ENCODE data around the gene TNNT1.
"Not testable (repeated sequence)": the region's sequence is repeated elsewhere in the genome, so short reads cannot be mapped to it uniquely, and the experiment has no call there.

TNNT1 gene

GRCh38 chr19:55174425-55175116 lies 25.6 kb upstream of the TNNT1 start:
- no peaks in the 10 kb centered on the region for H3K36me3 Mint-ChIP-seq (ENCODE audit: low read depth)
- H3K27ac Mint-ChIP-seq: no peak overlapping the region
- no peaks in the 10 kb centered on the region for H3K9me3 Mint-ChIP-seq
- peaks cover 18% of the 10 kb centered on the region for H3K4me1 Mint-ChIP-seq (ENCODE audit: low read depth)
- peaks cover 75% of the 10 kb centered on the region for H3K27me3 Mint-ChIP-seq (ENCODE audit: low read depth)
- peak overlapping the region; percentile 72 for H3K4me3 Mint-ChIP-seq

- peak overlapping the region; percentile 72 for H3K4me3 Mint-ChIP-seq
- H3K27me3 Mint-ChIP-seq (ENCODE audit: low read depth): peaks cover 76% of the 10 kb centered on the region
- H3K4me1 Mint-ChIP-seq (ENCODE audit: low read depth): peaks cover 14% of the 10 kb centered on the region
- H3K9me3 Mint-ChIP-seq: no peaks in the 10 kb centered on the region
- H3K36me3 Mint-ChIP-seq (ENCODE audit: low read depth): no peaks in the 10 kb centered on the region
- H3K27ac Mint-ChIP-seq: no peak overlapping the region
Observed at GRCh38 chr19:55173714-55174409, 24.9 kb upstream of the TNNT1 start.

- Mint-ChIP-seq H3K27me3 (ENCODE audit: low read depth) (peaks cover 76% of the 10 kb centered on the region), H3K27ac (no peak overlapping the region), H3K36me3 (ENCODE audit: low read depth) (no peaks in the 10 kb centered on the region), H3K4me3 (peak overlapping the region; percentile 74), H3K4me1 (ENCODE audit: low read depth) (peaks cover 14% of the 10 kb centered on the region), H3K9me3 (no peaks in the 10 kb centered on the region)
Observed at GRCh38 chr19:55173186-55173713, 24.2 kb upstream of the TNNT1 start.

- Mint-ChIP-seq H3K4me3 (peak overlapping the region; percentile 74), H3K27ac (no peak overlapping the region), H3K36me3 (ENCODE audit: low read depth) (no peaks in the 10 kb centered on the region), H3K9me3 (no peaks in the 10 kb centered on the region), H3K4me1 (ENCODE audit: low read depth) (peaks cover 14% of the 10 kb centered on the region), H3K27me3 (ENCODE audit: low read depth) (peaks cover 77% of the 10 kb centered on the region)
Observed at GRCh38 chr19:55172741-55173140, 23.7 kb upstream of the TNNT1 start.

GRCh38 chr19:55172318-55172717 lies 23.3 kb upstream of the TNNT1 start:
- H3K4me1 Mint-ChIP-seq (ENCODE audit: low read depth): peaks cover 14% of the 10 kb centered on the region
- peaks cover 76% of the 10 kb centered on the region for H3K27me3 Mint-ChIP-seq (ENCODE audit: low read depth)
- not testable (repeated sequence) for H3K36me3 Mint-ChIP-seq (ENCODE audit: low read depth); H3K9me3 Mint-ChIP-seq; H3K27ac Mint-ChIP-seq
- peak overlapping the region; percentile 65 for H3K4me3 Mint-ChIP-seq

DNA sequence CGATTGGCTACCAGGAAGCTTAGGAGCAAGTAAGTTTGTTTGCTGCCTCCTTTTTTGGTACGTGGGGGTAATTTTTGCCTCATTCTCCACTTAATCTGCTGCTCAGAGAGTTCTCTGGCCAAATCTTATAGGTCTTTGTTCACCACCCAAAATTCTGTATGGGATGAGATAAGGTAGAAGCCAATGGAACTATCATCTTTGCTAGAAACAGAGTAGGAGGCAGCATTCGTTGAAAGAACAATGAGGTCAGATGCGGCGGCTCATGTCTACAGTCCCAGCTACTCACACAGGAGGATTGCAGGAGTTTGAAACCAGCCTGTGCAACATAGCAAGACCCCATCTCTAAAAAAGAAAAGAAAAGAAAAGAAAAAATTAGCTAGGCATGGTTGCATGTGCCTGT lies 22.4 kb upstream of the TNNT1 start:
- no peaks in the 10 kb centered on the region for H3K36me3 Mint-ChIP-seq (ENCODE audit: low read depth)
- H3K4me3 Mint-ChIP-seq: no peak overlapping the region
- H3K27me3 Mint-ChIP-seq (ENCODE audit: low read depth): peaks cover 76% of the 10 kb centered on the region
- no peaks in the 10 kb centered on the region for H3K9me3 Mint-ChIP-seq
- H3K27ac Mint-ChIP-seq: no peak overlapping the region
- H3K4me1 Mint-ChIP-seq (ENCODE audit: low read depth): peaks cover 21% of the 10 kb centered on the region

DNA sequence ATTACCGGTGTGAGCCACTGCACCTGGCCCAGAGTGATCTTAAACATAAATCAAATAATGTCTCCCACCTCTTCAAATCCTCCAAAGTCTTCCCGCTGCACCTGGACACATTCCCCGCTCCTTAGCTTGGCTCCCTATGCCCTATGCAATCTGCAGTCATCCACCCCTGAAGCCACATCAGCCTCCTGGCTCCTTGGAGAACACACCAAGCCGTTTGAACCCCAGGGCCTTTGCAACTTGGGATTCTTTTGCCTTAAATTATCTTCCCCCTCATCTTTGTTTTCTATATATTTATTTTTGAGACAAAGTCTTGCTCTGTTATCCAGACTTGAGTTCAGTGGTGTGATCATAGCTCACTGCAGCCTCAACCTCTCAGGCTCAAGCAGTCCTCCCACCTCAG lies 20.1 kb upstream of the TNNT1 start:
- no peaks in the 10 kb centered on the region for H3K36me3 Mint-ChIP-seq (ENCODE audit: low read depth)
- H3K4me1 Mint-ChIP-seq (ENCODE audit: low read depth): peaks cover 21% of the 10 kb centered on the region
- no peaks in the 10 kb centered on the region for H3K9me3 Mint-ChIP-seq
- no peak overlapping the region for H3K4me3 Mint-ChIP-seq
- H3K27me3 Mint-ChIP-seq (ENCODE audit: low read depth): peaks cover 79% of the 10 kb centered on the region
- no peak overlapping the region for H3K27ac Mint-ChIP-seq

- Mint-ChIP-seq H3K9me3 (no peaks in the 10 kb centered on the region), H3K36me3 (ENCODE audit: low read depth) (no peaks in the 10 kb centered on the region), H3K27me3 (ENCODE audit: low read depth) (peaks cover 59% of the 10 kb centered on the region), H3K27ac (peak within 1 kb of the TSS; percentile 32), H3K4me1 (ENCODE audit: low read depth) (peaks cover 13% of the 10 kb centered on the region), H3K4me3 (peak within 1 kb of the TSS; percentile 83)
Observed at GRCh38 chr19:55166530-55167268, 17.7 kb upstream of the TNNT1 start, which contains the start of gene DNAAF3. TSS of gene DNAAF3 (minus strand) at chr19:55166613. CDS start at chr19:55166413, 200 bp downstream.

- peak overlapping the region; percentile 83 for H3K4me3 Mint-ChIP-seq
- no peak overlapping the region for H3K27ac Mint-ChIP-seq
- H3K27me3 Mint-ChIP-seq (ENCODE audit: low read depth): peaks cover 54% of the 10 kb centered on the region
- H3K4me1 Mint-ChIP-seq (ENCODE audit: low read depth): peaks cover 13% of the 10 kb centered on the region
- H3K9me3 Mint-ChIP-seq: no peaks in the 10 kb centered on the region
- no peaks in the 10 kb centered on the region for H3K36me3 Mint-ChIP-seq (ENCODE audit: low read depth)
Observed at GRCh38 chr19:55165952-55166529, 17.0 kb upstream of the TNNT1 start.

DNA sequence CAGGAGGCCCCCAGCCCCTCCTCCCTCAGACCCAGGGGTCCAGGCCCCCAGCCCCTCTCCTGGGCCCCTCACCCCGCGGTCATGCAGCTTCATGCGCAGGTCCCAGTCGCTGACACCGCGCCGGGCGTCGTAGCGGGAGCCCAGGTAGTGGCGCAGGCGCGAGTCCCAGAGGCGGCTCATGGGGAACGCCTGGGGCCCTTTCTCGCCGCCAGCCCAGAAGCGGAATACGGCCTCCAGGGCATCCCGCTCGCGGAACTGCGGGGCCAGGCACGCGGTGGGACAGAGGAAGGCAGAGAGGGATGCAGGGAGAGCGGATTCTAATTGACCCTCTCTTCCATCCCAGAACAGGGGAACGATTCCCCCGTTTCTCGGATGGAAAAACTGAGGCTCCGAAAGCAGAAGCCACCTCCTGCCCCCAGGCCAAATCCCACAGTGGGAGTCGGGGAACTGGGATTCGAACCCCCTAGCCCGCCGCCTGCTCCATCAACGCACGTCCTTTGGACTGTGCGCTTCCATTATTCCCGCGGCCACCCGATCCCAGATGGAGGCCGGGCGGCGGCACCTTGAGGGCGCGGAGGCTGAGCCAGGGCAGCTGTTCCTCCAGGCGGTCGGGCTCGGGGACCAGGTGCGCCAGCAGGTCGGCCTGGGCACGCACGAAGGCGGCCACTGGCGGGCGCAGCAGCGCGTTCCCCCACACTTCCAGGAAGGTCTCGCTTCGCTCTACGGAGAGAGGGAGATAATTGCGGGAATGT lies 12.7 kb upstream of the TNNT1 start:
- no peak overlapping the region for H3K27ac Mint-ChIP-seq
- H3K27me3 Mint-ChIP-seq (ENCODE audit: low read depth): peaks cover 51% of the 10 kb centered on the region
- no peaks in the 10 kb centered on the region for H3K36me3 Mint-ChIP-seq (ENCODE audit: low read depth)
- H3K9me3 Mint-ChIP-seq: no peaks in the 10 kb centered on the region
- peaks cover 12% of the 10 kb centered on the region for H3K4me1 Mint-ChIP-seq (ENCODE audit: low read depth)
- H3K4me3 Mint-ChIP-seq: no peak overlapping the region

- H3K9me3 Mint-ChIP-seq: no peaks in the 10 kb centered on the region
- H3K27ac Mint-ChIP-seq: no peak overlapping the region
- peaks cover 4% of the 10 kb centered on the region for H3K4me1 Mint-ChIP-seq (ENCODE audit: low read depth)
- H3K36me3 Mint-ChIP-seq (ENCODE audit: low read depth): no peaks in the 10 kb centered on the region
- peaks cover 48% of the 10 kb centered on the region for H3K27me3 Mint-ChIP-seq (ENCODE audit: low read depth)
- H3K4me3 Mint-ChIP-seq: no peak overlapping the region
Observed at GRCh38 chr19:55160986-55161365, 12.0 kb upstream of the TNNT1 start.

GRCh38 chr19:55160128-55160985 lies 11.4 kb upstream of the TNNT1 start:
- peak overlapping the region; percentile 47 for H3K4me3 Mint-ChIP-seq

More at GRCh38 chr19:55160128-55160985, 11.4 kb upstream of the TNNT1 start:
- Mint-ChIP-seq H3K4me1 (ENCODE audit: low read depth) (peaks cover 3% of the 10 kb centered on the region), H3K36me3 (ENCODE audit: low read depth) (no peaks in the 10 kb centered on the region), H3K27me3 (ENCODE audit: low read depth) (peaks cover 42% of the 10 kb centered on the region), H3K27ac (peak overlapping the region; percentile 13), H3K9me3 (no peaks in the 10 kb centered on the region)

Measured in T-helper 1 cell treated with Interleukin-12 subunit alpha and Interleukin-12 subunit beta and Interleukin-4 antibody, amounts not matched to agents 30 μg/mL and 1 μg/mL, for 36 hours (primary cell).